ENCODE results near the gene SCARB1. TPM values are rescaled to one million over a fixed set of nuclear protein-coding genes. Genes with fewer than 3 reads are reported as not detected.
"Not testable (repeated sequence)": the region's sequence is repeated elsewhere in the genome, so short reads cannot be mapped to it uniquely, and the experiment has no call there.

The SCARB1 gene
- total and polyA plus RNA-seq, 2 donors (not counting 1 experiment from before 2014, with no cell fraction given): 14.7 to 32.5 TPM

GRCh38 chr12:124888260-124888659 lies 24.6 kb upstream of the SCARB1 start:
- Histone ChIP-seq H3K9ac (ENCODE audit: insufficient read depth, low read length) (no peak overlapping the region), H4K20me1 (ENCODE audit: control insufficient read depth, extremely low read depth, insufficient read depth, low read length) (no peaks in the 10 kb centered on the region), H3K27ac (ENCODE audit: insufficient read depth, low read length) (no peak overlapping the region), H3K4me2 (ENCODE audit: extremely low read depth, insufficient read depth, low read length) (no peak overlapping the region), H3K36me3 (ENCODE audit: control insufficient read depth, insufficient read depth, low read length) (no peaks in the 10 kb centered on the region), H3K9me3 (ENCODE audit: control insufficient read depth, insufficient read depth, low read depth, low read length) (no peaks in the 10 kb centered on the region), H2AFZ (ENCODE audit: low read length) (no peak overlapping the region), H3K79me2 (ENCODE audit: control insufficient read depth, insufficient read depth, low read length) (no peaks in the 10 kb centered on the region), H3K4me1 (ENCODE audit: control insufficient read depth, extremely low read depth, insufficient read depth, low read length) (no peaks in the 10 kb centered on the region), H3K4me3 (replicated peaks in 1 of 4; ENCODE audit: control extremely low read depth in 1 of 4, insufficient read depth in 1 of 4, low read depth in 3 of 4, low read length in 4 of 4) (no peak overlapping the region), H3K27me3 (ENCODE audit: control insufficient read depth, insufficient read depth, low read length) (no peaks in the 10 kb centered on the region)
- TF ChIP-seq EZH2 (IDR thresholded peaks at IDR 0.05; ENCODE audit: low read length, missing control alignments): no peak
- TF ChIP-seq, protein P1, sequence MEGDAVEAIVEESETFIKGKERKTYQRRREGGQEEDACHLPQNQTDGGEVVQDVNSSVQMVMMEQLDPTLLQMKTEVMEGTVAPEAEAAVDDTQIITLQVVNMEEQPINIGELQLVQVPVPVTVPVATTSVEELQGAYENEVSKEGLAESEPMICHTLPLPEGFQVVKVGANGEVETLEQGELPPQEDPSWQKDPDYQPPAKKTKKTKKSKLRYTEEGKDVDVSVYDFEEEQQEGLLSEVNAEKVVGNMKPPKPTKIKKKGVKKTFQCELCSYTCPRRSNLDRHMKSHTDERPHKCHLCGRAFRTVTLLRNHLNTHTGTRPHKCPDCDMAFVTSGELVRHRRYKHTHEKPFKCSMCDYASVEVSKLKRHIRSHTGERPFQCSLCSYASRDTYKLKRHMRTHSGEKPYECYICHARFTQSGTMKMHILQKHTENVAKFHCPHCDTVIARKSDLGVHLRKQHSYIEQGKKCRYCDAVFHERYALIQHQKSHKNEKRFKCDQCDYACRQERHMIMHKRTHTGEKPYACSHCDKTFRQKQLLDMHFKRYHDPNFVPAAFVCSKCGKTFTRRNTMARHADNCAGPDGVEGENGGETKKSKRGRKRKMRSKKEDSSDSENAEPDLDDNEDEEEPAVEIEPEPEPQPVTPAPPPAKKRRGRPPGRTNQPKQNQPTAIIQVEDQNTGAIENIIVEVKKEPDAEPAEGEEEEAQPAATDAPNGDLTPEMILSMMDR (conservative IDR thresholded peaks at IDR 0.05 in 1 of 2, IDR thresholded peaks at IDR 0.05 in 1 of 2; ENCODE audit: low read depth in 1 of 2, low read length in 2 of 2): no peak
- no peak for DNase-seq (ENCODE audit: low read depth in 2 of 2)

DNA sequence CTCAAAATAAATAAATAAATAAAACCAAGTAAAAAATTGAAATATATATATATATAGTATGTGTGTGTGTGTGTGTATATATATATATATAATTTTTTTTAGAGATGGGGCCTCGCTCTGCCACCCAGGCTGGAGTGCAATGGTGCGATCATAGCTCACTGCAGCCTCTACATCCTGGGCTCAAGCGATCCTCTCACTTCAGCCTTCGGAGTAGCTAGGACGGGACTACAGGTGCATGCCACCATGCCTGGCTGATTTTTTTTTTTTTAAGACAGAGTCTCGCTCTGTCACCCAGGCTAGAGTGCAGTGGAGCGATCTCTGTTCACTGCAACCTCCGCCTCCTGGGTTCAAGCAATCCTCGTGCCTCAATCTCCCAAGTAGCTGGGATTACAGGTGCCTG lies 24.1 kb upstream of the SCARB1 start:
- H3K27me3 ChIP-seq (ENCODE audit: control insufficient read depth, insufficient read depth, low read length); H3K4me1 ChIP-seq (ENCODE audit: control insufficient read depth, extremely low read depth, insufficient read depth, low read length); H3K9me3 ChIP-seq (ENCODE audit: control insufficient read depth, insufficient read depth, low read depth, low read length); DNase-seq (ENCODE audit: low read depth in 2 of 2); H3K9ac ChIP-seq (ENCODE audit: insufficient read depth, low read length); H3K36me3 ChIP-seq (ENCODE audit: control insufficient read depth, insufficient read depth, low read length); H4K20me1 ChIP-seq (ENCODE audit: control insufficient read depth, extremely low read depth, insufficient read depth, low read length); H3K4me3 ChIP-seq (replicated peaks in 1 of 4; ENCODE audit: control extremely low read depth in 1 of 4, insufficient read depth in 1 of 4, low read depth in 3 of 4, low read length in 4 of 4); H3K4me2 ChIP-seq (ENCODE audit: extremely low read depth, insufficient read depth, low read length); H3K27ac ChIP-seq (ENCODE audit: insufficient read depth, low read length); H2AFZ ChIP-seq (ENCODE audit: low read length); H3K79me2 ChIP-seq (ENCODE audit: control insufficient read depth, insufficient read depth, low read length): not testable (repeated sequence)

GRCh38 chr12:124884587-124885438 lies 21.1 kb upstream of the SCARB1 start:
- TF ChIP-seq EZH2 (IDR thresholded peaks at IDR 0.05; ENCODE audit: low read length, missing control alignments): no peak
- TF ChIP-seq, protein P1 (conservative IDR thresholded peaks at IDR 0.05 in 1 of 2, IDR thresholded peaks at IDR 0.05 in 1 of 2; ENCODE audit: low read depth in 1 of 2, low read length in 2 of 2): no peak
- no peaks in the 10 kb centered on the region for H3K9me3 ChIP-seq (ENCODE audit: control insufficient read depth, insufficient read depth, low read depth, low read length)
- no peaks in the 10 kb centered on the region for H4K20me1 ChIP-seq (ENCODE audit: control insufficient read depth, extremely low read depth, insufficient read depth, low read length)
- no peaks in the 10 kb centered on the region for H3K27me3 ChIP-seq (ENCODE audit: control insufficient read depth, insufficient read depth, low read length)
- no peak overlapping the region for H2AFZ ChIP-seq (ENCODE audit: low read length)
- no peaks in the 10 kb centered on the region for H3K4me1 ChIP-seq (ENCODE audit: control insufficient read depth, extremely low read depth, insufficient read depth, low read length)
- DNase-seq (ENCODE audit: low read depth in 2 of 2): no peak
- H3K36me3 ChIP-seq (ENCODE audit: control insufficient read depth, insufficient read depth, low read length): no peaks in the 10 kb centered on the region
- H3K27ac ChIP-seq (ENCODE audit: insufficient read depth, low read length): no peak overlapping the region
- H3K79me2 ChIP-seq (ENCODE audit: control insufficient read depth, insufficient read depth, low read length): no peaks in the 10 kb centered on the region
- H3K4me3 ChIP-seq (replicated peaks in 1 of 4; ENCODE audit: control extremely low read depth in 1 of 4, insufficient read depth in 1 of 4, low read depth in 3 of 4, low read length in 4 of 4): no peak overlapping the region
- H3K4me2 ChIP-seq (ENCODE audit: extremely low read depth, insufficient read depth, low read length): no peak overlapping the region
- H3K9ac ChIP-seq (ENCODE audit: insufficient read depth, low read length): no peak overlapping the region
